ENCODE results near the gene PIGP. TPM values are rescaled to one million over a fixed set of nuclear protein-coding genes. Genes with fewer than 3 reads are reported as not detected.

Gene PIGP
- total RNA-seq, 1 donor from 2014 or later, result 11.0 TPM

DNA sequence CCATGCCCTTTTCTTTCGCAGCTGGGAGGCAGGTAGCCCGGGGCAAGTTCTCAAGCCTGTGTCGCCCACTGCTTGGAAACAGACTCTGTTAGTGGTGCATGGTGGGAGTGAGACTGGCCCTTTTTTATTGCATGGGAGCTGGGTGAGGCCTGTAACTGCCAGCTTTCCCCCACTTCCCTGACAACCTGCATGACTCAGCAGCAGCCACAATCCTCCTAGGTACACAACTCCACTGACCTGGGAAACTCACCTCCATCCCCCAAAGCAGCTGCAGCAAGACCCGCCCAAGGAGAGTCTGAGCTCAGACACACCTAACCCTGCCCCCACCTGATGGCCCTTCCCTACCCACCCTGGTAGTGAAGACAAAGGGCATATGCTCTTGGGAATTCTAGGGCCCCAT lies 25.8 kb downstream of the PIGP start:
- no peak for TF ChIP-seq CTCF (IDR thresholded peaks at IDR 0.05; ENCODE audit: unreplicated experiment)
- Mint-ChIP-seq H3K27me3 (ENCODE audit: low read depth) (no peaks in the 10 kb centered on the region), H3K4me3 (no peak overlapping the region), H3K4me1 (peaks cover 7% of the 10 kb centered on the region), H3K9me3 (peaks cover 18% of the 10 kb centered on the region), H3K27ac (no peak overlapping the region), H3K36me3 (peaks cover 5% of the 10 kb centered on the region)
- no peak for DNase-seq (ENCODE audit: low spot score in 2 of 2, unreplicated experiment in 2 of 2)

DNA sequence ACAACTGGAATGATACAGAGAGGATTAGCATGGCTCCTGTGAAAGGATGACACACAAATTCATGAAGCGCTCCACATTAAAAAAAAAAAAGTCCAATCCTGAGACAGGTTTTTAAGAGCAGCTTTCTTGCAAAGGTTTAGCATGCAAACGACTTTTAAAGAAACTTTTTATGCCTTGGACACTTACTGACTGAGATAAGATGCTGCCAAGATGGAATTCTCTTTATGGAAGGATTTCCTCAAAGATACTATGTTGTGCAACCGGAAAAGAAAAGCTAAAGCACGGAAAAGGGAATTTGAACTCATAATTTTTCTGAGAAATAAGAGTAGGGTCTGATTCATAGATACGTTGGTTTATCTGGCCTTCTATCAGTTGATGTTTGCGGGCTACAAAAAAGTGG lies 27.3 kb downstream of the PIGP start:
- no peak for DNase-seq (ENCODE audit: low spot score in 2 of 2, unreplicated experiment in 2 of 2)
- Mint-ChIP-seq H3K27ac (no peak overlapping the region), H3K27me3 (ENCODE audit: low read depth) (no peaks in the 10 kb centered on the region), H3K36me3 (peaks cover 3% of the 10 kb centered on the region), H3K9me3 (peaks cover 18% of the 10 kb centered on the region), H3K4me1 (peaks cover 7% of the 10 kb centered on the region), H3K4me3 (no peak overlapping the region)
- no peak for TF ChIP-seq CTCF (IDR thresholded peaks at IDR 0.05; ENCODE audit: unreplicated experiment)

DNA sequence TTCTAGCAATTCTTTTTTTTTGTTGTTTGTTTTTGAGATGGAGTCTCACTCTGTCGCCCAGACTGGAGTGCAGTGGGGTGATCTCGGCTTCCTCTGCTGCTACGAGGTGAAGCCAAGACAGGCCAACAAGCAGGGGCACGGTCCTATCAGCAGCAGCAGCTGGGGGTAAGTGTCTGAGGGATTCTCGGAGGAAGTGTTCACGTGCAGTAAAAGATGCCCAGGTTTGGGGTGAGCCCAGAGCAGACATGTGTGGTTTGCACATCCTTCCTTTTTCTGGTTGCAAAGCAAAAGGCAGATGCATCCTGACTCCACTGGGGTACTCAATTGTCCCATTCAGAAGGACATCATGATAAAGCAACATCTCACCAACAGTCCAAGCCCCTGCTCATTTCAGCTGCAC lies 27.7 kb downstream of the PIGP start:
- Mint-ChIP-seq H3K9me3 (peaks cover 14% of the 10 kb centered on the region), H3K36me3 (peaks cover 3% of the 10 kb centered on the region), H3K27me3 (ENCODE audit: low read depth) (no peaks in the 10 kb centered on the region), H3K4me3 (no peak overlapping the region), H3K27ac (no peak overlapping the region), H3K4me1 (peaks cover 7% of the 10 kb centered on the region)
- no peak for DNase-seq (ENCODE audit: low spot score in 2 of 2, unreplicated experiment in 2 of 2)
- no peak for TF ChIP-seq CTCF (IDR thresholded peaks at IDR 0.05; ENCODE audit: unreplicated experiment)

- Mint-ChIP-seq H3K9me3 (peaks cover 9% of the 10 kb centered on the region), H3K27me3 (ENCODE audit: low read depth) (no peaks in the 10 kb centered on the region), H3K4me1 (peaks cover 7% of the 10 kb centered on the region), H3K36me3 (peaks cover 2% of the 10 kb centered on the region), H3K4me3 (no peak overlapping the region), H3K27ac (no peak overlapping the region)
- no peak for DNase-seq (ENCODE audit: low spot score in 2 of 2, unreplicated experiment in 2 of 2)
- TF ChIP-seq CTCF (IDR thresholded peaks at IDR 0.05; ENCODE audit: unreplicated experiment), result no peak
Observed at GRCh38 chr21:37044643-37045042, 28.2 kb downstream of the PIGP start.

DNA sequence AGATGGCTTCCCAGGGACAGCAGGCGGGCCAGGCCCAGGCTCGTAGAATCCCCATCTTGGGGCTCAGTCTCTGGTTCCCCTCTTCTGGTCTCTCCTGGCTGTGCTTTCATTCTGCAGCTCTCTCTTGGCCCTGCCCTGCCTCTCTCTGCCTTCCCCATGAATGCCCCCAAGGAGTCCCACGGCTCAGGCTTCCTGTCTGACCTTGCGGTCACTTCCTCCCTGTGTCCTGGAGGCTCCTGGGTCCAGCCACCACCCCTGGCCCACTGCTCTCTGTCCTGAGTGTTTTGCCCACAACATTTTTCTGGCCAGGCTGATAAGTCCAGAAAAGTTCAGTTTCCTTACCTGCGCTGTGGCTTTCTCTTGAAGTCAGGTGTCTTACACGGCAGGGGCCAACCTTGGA lies 29.1 kb downstream of the PIGP start:
- Mint-ChIP-seq H3K36me3 (no peaks in the 10 kb centered on the region), H3K27me3 (ENCODE audit: low read depth) (no peaks in the 10 kb centered on the region), H3K9me3 (peaks cover 4% of the 10 kb centered on the region), H3K4me1 (peaks cover 7% of the 10 kb centered on the region), H3K4me3 (no peak overlapping the region), H3K27ac (no peak overlapping the region)
- no peak for TF ChIP-seq CTCF (IDR thresholded peaks at IDR 0.05; ENCODE audit: unreplicated experiment)
- DNase-seq (ENCODE audit: low spot score in 2 of 2, unreplicated experiment in 2 of 2), result no peak

DNA sequence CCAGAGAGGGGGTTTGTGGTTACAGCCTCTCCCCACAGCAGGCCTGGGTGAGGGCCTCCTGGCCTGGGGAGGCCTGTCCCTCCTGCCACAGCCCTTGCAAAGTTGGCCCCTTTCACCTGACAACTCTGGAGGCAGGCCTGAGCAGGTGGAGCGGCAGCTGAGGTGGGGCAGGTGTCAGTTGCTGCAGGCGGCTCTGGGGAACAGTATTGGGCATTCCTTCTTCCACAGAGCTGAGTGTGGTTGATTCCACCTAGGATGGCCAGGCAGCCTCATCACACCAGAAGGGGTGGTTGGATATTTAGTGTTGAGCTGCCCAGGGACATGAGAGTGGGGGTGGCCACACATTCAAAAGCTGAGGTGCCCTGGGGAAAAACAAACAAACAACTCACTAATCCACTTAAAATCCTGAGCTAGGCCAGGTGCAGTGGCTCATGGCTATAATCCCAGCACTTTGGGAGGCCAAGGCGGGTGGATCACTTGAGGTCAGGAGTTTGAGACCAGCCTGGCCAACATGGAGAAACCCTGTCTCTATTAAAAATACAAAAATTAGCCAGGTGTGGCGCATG lies 31.1 kb downstream of the PIGP start:
- TF ChIP-seq CTCF (IDR thresholded peaks at IDR 0.05; ENCODE audit: unreplicated experiment), result no peak
- no peak overlapping the region for H3K27ac Mint-ChIP-seq
- H3K9me3 Mint-ChIP-seq, result no peaks in the 10 kb centered on the region
- peaks cover 6% of the 10 kb centered on the region for H3K4me1 Mint-ChIP-seq
- H3K4me3 Mint-ChIP-seq, result no peak overlapping the region
- DNase-seq (ENCODE audit: low spot score in 2 of 2, unreplicated experiment in 2 of 2), result no peak
- no peaks in the 10 kb centered on the region for H3K27me3 Mint-ChIP-seq (ENCODE audit: low read depth)
- no peaks in the 10 kb centered on the region for H3K36me3 Mint-ChIP-seq
